Adrenal gland (tissue), 5 donors: Measurements from ENCODE around the gene TFCP2L1.

Source experiments
- CTCF ChIP-seq, 6 experiments: fragments of 450-650 bp in 4 of 6; fragments of 200-600 bp in 2 of 6; sonication (generic) in 1 of 6; IDR thresholded peaks; 1 replicate in 5 of 6; 2 replicates in 1 of 6; pipeline versions ENCODE4 v1.5.1 to v1.8.0; 2016 to 2021; ENCODE audit warnings: antibody characterized with exemption in 6 of 6, mild to moderate bottlenecking in 2 of 6, moderate library complexity in 1 of 6
- POLR2A ChIP-seq, 2 donors: fragments of 450-650 bp; IDR thresholded peaks; one replicate each; pipeline ENCODE4 v1.6.1; 2017; ENCODE audit warnings: antibody characterized with exemption in 2 of 2, mild to moderate bottlenecking in 2 of 2, moderate library complexity in 1 of 2
- donor health status: DM: no; HTN: no; CAD: no.

- TF ChIP-seq CTCF (IDR thresholded peaks at IDR 0.05) (no peak), POLR2A (IDR thresholded peaks at IDR 0.05) (no peak)
Observed at GRCh38 chr2:121333834-121334558, 49.0 kb upstream of the TFCP2L1 start.
